Inferior parietal cortex (tissue), 1 donor: ENCODE data around the gene PAFAH1B1.
"Not testable (repeated sequence)": the region's sequence is repeated elsewhere in the genome, so short reads cannot be mapped to it uniquely, and the experiment has no call there.

Experiments
- DNase-seq: peaks from one replicate; pipeline ENCODE4 v3.0.0-alpha.2; 2016; ENCODE audit errors: extremely low spot score

Gene PAFAH1B1

GRCh38 chr17:2689411-2690164 is 96.1 kb downstream of the PAFAH1B1 start:
- no peak for DNase-seq

DNA sequence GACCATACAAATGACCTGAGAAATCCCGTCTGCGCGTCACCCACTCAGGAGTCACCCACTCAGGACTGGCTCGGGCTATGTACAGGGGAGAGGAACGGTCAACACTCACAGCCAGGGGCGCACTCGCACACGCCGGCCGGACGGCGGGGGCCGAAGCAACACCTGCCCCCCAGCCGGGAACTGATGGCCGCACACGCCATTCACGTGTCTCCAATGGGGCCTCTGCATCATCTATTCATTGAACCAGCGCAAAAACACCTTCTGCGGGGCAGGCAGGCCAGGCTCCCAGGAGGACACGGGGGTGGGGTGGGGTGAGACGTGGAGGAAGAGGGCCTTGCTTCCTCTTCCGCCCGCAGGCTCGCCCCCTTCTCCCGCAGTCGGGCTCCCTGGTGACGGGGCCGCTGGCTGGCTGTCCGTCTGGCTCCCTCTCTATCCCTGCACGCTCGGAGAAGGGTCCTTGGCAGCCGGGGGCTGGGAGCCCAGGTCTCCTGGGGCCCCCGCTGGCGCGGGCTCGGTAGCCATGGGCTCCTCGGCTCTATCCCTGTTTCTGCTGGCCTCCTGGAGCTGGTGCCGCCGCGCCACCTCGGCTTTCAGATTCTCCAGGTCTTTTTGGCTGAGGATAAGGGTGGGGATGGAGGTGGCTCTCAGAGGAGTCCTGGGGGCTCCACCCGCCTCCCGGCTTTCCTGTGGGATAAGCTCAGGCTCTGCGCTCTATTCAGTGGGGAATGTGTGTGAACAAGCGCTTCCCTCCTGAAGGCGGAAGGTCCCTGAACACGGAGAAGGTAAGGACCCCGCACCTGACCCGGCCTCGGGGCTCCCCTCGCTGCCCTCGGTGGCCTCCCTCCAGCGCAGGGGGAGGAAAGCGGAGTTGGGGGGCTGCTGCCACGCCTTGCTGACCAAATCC is 97.0 kb downstream of the PAFAH1B1 start:
- DNase-seq = no peak

GRCh38 chr17:2691069-2691871 is 97.8 kb downstream of the PAFAH1B1 start:
- no peak for DNase-seq

DNA sequence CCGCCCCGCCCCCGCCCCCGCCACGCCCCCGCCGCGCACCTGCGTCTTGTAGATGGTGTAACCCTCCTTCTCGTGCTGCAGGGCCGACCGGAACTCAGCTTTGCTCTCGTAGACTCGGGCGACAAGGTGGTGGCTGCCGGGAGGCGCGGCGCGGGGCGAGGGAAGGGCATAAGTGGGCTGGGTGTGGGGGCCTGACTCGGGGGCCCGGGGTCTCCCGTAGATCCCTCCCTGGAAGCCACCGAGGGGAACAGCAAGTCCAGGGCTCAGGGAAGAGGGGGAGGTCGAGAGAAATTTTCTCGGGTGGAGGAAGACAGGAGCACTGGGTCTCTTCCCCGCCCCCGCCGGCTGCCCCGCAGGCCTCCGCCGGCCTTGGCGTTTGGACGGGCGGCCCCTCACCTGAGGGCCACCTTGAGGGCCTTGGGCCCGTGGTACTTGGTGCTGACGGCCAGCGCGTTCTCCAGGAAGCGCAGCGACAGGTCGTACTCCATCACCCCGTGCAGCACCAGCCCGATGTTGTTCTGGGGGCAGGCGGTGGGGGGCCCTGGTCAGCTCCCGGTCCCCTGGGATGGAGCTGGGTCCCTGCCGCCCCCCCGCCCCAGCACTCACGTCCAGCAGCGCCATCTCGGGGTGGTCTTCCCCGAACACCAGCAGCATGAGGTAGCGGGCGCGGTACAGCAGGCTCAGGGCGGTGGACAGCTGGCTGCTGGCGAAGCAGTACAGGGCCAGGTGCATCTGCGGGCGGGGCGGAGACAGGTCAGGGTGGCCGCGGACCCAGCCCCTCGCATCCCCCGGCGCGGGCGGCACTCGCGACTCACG is 98.7 kb downstream of the PAFAH1B1 start:
- no peak for DNase-seq

GRCh38 chr17:2692781-2693135 is 99.3 kb downstream of the PAFAH1B1 start:
- no peak for DNase-seq

DNA sequence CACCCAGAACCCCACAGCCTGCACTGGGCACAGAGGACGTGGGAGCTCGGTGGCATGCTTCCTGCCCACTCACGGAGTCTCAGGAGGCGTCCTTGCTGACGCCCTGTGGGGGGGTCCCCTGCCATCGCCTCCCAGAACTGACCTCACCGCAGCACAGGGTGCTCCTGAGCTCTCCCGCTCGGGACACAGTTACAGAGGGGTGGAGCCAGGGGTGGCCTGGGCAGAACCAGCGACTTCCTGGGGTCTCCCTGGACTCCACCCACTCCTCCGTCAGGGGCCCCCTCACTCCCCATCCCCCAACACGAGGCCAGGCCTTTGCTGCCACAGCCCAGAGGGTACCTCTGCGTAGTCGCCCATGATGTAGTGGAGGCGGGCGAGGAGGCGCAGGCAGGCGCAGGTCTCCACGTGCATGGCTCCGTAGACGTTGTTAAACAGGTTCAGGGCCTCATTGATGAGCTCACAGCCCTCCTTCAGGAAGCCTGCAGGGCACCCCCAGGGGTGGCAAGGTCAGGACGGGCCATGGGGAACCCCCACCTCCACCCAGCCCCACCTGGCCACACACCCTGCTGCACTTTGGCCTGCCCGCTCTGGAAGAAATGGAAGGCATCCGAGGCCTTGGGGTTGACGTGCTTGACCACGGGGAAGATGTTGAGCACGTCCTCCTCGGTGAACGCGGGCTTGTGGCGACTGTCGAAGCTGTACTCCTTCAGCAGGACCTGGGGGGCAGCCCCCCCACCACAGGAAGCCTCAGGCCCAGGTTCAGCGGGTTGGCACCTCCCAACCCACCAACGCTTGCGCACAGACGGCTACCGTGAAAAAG is 100.3 kb downstream of the PAFAH1B1 start:
- DNase-seq = no peak

- DNase-seq = no peak
Measured at GRCh38 chr17:2694381-2695242, 101.2 kb downstream of the PAFAH1B1 start.

DNA sequence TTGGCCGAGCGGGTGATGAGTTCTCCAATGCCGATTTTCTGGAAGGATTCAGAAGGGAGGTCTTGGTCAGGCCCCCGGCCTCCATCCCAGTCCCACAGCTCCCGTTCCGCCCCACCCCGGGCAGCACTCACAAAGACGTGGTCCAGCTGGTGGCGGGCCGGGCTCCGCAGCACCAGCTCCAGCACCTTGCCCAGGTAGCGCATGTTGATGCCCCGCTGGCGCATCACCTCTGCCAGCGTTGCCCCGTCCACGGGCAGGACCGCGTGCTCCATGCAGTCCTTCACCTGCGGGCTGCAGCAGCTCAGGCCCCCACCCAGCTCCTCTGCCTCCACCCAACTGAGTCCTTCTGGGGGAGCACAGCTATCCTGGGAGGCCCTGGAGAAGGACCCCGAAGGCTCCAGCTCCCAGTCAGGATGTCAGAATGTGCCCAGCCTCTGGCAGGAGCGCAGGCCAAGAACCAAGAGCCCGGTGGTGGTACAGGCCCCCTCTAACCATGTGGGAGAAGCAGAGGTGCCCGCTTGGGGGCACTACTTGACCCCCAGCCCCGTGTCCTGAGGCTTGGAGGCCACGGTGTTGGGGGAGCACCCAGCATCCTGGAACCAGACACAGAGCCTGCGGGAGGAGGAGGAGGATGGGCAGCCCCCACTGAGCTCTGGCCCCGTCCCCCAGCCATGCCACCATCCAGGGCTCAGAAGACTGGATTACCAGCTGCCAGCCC is 101.9 kb downstream of the PAFAH1B1 start:
- DNase-seq = no peak

- no peak for DNase-seq
Measured at GRCh38 chr17:2695961-2696760, 102.7 kb downstream of the PAFAH1B1 start.

- DNase-seq = no peak
Measured at GRCh38 chr17:2697611-2698162, 104.2 kb downstream of the PAFAH1B1 start.

DNA sequence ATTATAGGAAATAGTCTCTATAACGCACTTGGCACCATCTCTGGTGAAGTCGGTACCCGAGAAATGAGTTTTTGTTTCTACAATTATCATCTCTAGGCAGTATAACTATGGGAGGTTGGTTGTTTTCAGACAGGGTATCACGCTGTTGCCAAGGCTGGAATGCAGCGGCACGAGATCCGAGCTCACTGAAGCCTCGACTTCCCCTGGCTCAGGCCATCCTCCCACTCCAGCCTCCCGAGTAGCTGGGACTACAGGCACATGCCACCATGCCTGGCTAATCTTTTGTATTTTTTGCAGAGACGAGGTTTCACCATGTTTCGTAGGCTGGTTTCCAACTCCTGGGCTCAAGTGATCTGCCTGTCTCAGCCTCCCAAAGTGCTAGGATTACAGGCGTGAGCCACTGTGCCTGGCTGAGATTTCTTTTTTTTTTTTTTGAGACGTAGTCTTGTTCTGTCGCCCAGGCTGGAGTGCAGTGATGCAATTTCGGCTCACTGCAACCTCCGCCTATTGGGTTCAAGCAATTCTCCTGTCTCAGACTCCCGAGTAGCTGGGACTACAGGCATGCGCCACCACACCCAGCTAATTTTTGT is 105.9 kb downstream of the PAFAH1B1 start:
- DNase-seq = not testable (repeated sequence)

DNA sequence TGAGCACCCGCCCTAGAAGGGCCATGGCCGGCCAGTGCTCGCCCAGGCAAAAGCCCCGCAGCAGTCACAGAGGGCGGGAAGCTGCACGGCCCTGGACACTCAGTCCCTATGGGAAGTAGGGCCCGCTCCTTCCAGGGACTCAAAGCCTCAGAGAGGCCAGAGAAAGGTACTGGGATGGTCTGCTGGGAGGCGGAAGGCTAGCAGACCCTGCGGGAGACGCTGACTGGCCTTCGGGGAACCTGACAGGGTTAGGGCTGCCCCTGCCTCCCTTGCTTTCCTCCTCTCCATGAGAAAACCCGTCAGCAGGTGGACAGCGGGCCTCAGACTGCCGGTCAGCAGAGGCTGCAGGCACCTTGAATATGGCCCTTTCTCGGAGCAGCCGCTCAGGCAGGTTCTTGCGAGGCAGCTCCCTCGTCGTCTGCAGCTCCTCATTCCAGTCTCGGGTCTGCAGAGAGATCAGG is 106.6 kb downstream of the PAFAH1B1 start:
- DNase-seq = no peak

GRCh38 chr17:2700491-2701141 is 107.2 kb downstream of the PAFAH1B1 start:
- DNase-seq = no peak

GRCh38 chr17:2701161-2701995 is 107.9 kb downstream of the PAFAH1B1 start:
- no peak for DNase-seq

DNA sequence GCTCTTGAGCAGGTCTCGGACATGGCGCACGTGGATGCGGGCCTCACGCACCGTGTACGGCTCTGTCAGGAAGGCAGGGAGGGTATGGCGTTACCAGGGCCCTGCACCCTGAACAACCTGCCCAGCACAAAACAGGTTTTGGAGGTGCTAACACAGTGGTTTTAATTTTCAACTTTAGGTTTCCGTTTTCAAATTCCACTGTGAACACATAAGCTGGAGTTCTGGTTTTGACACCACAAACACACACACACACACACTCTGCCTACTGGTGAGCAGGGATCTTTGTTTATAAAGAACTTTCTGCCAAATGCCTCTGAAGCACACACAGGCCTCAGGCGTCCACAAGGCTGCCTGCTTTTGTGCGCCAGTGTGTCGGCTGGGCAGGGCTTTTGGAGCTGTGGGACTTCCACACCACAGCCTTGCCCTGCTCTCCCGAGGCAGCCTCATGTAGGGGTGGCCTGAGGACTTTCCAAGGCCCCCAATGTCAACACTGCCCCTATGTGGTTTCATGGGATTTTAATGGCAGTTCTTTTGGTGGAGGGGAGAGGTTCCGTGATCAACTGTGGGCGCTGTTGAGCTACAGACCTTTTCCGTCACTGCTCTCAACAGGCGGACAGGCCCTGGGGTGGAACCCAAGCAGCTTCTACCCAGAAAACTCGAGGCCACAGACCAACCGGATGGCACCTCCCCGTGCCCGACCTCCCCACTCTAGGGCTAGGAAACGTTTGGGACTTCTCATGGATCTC is 108.7 kb downstream of the PAFAH1B1 start:
- DNase-seq = no peak
